Bronchial epithelial cell (primary cell): ENCODE measurements around the gene SPPL3. TPM values are rescaled to one million over a fixed set of nuclear protein-coding genes. Genes with fewer than 3 reads are reported as not detected.

ENCODE experiments used
- DNase-seq: peaks from one replicate; pipeline ENCODE4 v3.0.0-alpha.2; 2010; ENCODE audit warnings: low read depth
- FAIRE-seq: peaks from 2 replicates; lab custom pipeline; 2011; peaks lifted over from hg19 to GRCh38; lab: Jason Lieb, UNC
- H3K27me3 ChIP-seq: 2 replicates; pipeline ENCODE4 v1.5.1; 2011; ENCODE audit warnings: low read length; ENCODE audit not compliant: control insufficient read depth, insufficient read depth
- H3K36me3 ChIP-seq: 2 replicates; pipeline ENCODE4 v1.5.1; 2011; ENCODE audit warnings: low read length; ENCODE audit not compliant: control insufficient read depth, insufficient read depth
- H3K4me3 ChIP-seq: 2 replicates; pipeline ENCODE4 v1.5.1; 2011; ENCODE audit warnings: mild to moderate bottlenecking, low read depth, low read length, control low read depth
- CTCF ChIP-seq: IDR thresholded peaks from 2 replicates; pipeline ENCODE4 v1.5.1; 2011; ENCODE audit warnings: mild to moderate bottlenecking, moderate library complexity, low read length, control low read depth, inconsistent platforms; ENCODE audit not compliant: insufficient read depth, severe bottlenecking
- total RNA-seq: library from RNA; depleted of rRNA; stranded (reverse); fragments of >200 nt; gene quantifications from 2 replicates; pipeline ENCODE4 v1.2.1, GENCODE V29; 2014

SPPL3 gene
- total RNA-seq, 1 donor from 2014 or later: 4.2 TPM

- peaks cover 2% of the 10 kb centered on the region for H3K36me3 ChIP-seq
- no peak for TF ChIP-seq CTCF
- no peaks in the 10 kb centered on the region for H3K27me3 ChIP-seq
- FAIRE-seq (no peak), DNase-seq (no peak)
- H3K4me3 ChIP-seq: no peak overlapping the region
These were observed 31.7 kb downstream of the SPPL3 start for GRCh38 chr12:120872487-120872886.

GRCh38 chr12:120870415-120870814 is 33.7 kb downstream of the SPPL3 start:
- FAIRE-seq (no peak), DNase-seq (no peak)
- Histone ChIP-seq H3K36me3 (peaks cover 2% of the 10 kb centered on the region), H3K4me3 (no peak overlapping the region), H3K27me3 (no peaks in the 10 kb centered on the region)
- no peak for TF ChIP-seq CTCF

DNA sequence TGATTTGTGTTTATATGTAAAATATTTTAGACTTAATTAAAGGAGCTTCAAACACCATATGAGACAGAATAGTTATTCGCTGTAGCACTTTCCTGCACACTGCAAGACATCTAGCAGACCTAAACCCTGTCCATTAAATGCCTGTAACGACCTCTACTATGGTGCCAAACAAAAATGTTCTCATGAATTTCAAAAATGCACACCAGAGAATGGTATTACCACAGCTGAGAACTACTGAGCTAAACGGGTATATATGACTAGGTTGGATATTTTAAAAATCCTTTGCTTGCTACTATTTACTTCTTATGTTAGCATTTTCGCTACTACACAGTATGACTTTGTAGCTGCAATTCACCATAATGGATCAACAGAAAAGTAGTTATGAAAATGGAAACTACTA is 34.8 kb downstream of the SPPL3 start:
- H3K4me3 ChIP-seq: no peak overlapping the region
- H3K27me3 ChIP-seq: no peaks in the 10 kb centered on the region
- peaks cover 2% of the 10 kb centered on the region for H3K36me3 ChIP-seq
- FAIRE-seq: no peak
- no peak for TF ChIP-seq CTCF
- no peak for DNase-seq

- no peak for FAIRE-seq
- Histone ChIP-seq H3K4me3 (no peak overlapping the region), H3K27me3 (no peaks in the 10 kb centered on the region), H3K36me3 (peaks cover 2% of the 10 kb centered on the region)
- DNase-seq: no peak
- no peak for TF ChIP-seq CTCF
These were observed 38.0 kb downstream of the SPPL3 start for GRCh38 chr12:120866108-120866507.

DNA sequence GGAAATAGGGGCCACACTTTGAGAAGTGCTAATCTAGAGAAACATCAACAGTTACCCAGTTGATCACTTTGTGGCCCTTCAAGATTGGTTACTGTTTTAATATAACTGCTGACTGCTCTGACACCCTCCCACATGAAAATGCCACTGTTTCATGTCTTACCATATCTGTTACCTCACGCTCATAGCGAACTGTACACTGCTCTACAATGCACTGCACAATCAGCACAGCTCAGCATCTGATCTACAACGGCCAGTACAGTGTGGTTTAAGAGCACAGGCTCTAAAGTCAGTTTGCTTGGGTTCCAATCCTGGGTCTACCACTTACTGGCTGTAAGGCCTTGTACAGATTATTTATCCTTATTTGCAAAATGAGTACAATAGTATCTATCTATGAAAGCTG is 39.1 kb downstream of the SPPL3 start:
- FAIRE-seq (no peak), DNase-seq (no peak)
- H3K4me3 ChIP-seq: no peak overlapping the region
- no peaks in the 10 kb centered on the region for H3K27me3 ChIP-seq
- peaks cover 2% of the 10 kb centered on the region for H3K36me3 ChIP-seq
- no peak for TF ChIP-seq CTCF

DNA sequence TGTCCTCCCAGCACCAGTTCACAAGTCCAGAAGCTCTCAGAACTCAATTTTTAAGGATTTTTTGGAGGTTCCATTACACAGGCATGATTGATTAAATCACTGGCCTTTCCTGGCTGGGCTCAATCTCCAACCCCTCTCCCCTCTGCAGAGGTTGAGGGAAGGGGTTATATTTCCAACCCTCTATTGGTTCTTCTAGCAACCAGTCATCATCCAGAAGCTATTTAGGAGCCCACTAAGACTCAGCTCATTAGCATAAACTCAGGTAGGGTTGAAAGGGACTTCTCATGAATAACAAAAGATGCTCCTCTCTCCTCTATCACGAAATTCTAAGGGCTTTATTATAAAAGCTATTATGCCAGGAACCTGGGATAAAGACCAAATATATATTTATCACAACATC is 41.5 kb downstream of the SPPL3 start:
- FAIRE-seq: no peak
- Histone ChIP-seq H3K36me3 (no peaks in the 10 kb centered on the region), H3K4me3 (no peak overlapping the region), H3K27me3 (no peaks in the 10 kb centered on the region)
- no peak for TF ChIP-seq CTCF
- no peak for DNase-seq
